H1 (cell line): Measurements from ENCODE around the gene SH3RF3. TPM values are rescaled to one million over a fixed set of nuclear protein-coding genes. Genes with fewer than 3 reads are reported as not detected.

Experiments used
- CTCF ChIA-PET: fragments of 300-600 bp; sonication (Branson Sonifier 250); formaldehyde crosslinking; loops from one replicate; lab custom pipeline; 2021; ENCODE audit not compliant: partially characterized antibody; lab: Charles Lee
- POLR2A ChIA-PET: fragments of 300-600 bp; sonication (Branson Sonifier 250); formaldehyde crosslinking; loops from one replicate; lab custom pipeline; 2021; ENCODE audit warnings: inconsistent platforms; ENCODE audit not compliant: partially characterized antibody; lab: Charles Lee
- DNase-seq, 2 experiments: peaks; one replicate each; pipeline versions ENCODE4 v3.0.0 to v3.0.0-alpha.2; 2010 to 2022; ENCODE audit warnings: low spot score in 2 of 2, low read depth in 1 of 2, mixed read lengths in 1 of 2
- FAIRE-seq: peaks from 2 replicates; lab custom pipeline; 2011; peaks lifted over from hg19 to GRCh38; lab: Jason Lieb, UNC
- H2AFZ ChIP-seq: 2 replicates; pipeline ENCODE4 v1.8.1; 2012; ENCODE audit warnings: low read length, inconsistent platforms
- H2AK5ac ChIP-seq: 2 replicates; pipeline ENCODE4 v1.6.1; 2013; ENCODE audit warnings: low read depth, low read length
- H2BK120ac ChIP-seq: replicated peaks from 2 replicates; pipeline ENCODE3; 2013; ENCODE audit warnings: low read depth, low read length, inconsistent platforms
- H2BK12ac ChIP-seq: 2 replicates; pipeline ENCODE4 v1.6.1; 2013; ENCODE audit warnings: low read depth, low read length
- H2BK15ac ChIP-seq: 2 replicates; pipeline ENCODE4 v1.6.1; 2013; ENCODE audit warnings: low read length
- H2BK20ac ChIP-seq: 2 replicates; pipeline ENCODE4 v1.6.1; 2013; ENCODE audit warnings: low read length
- H2BK5ac ChIP-seq: 2 replicates; pipeline ENCODE4 v1.6.1; 2013; ENCODE audit warnings: low read depth, low read length
- H3K14ac ChIP-seq: 2 replicates; pipeline ENCODE4 v1.6.1; 2013; ENCODE audit warnings: inconsistent platforms; ENCODE audit not compliant: insufficient read length
- H3K18ac ChIP-seq: 2 replicates; pipeline ENCODE4 v1.6.1; 2013; ENCODE audit warnings: low read length; ENCODE audit errors: extremely low read depth
- H3K23ac ChIP-seq: 2 replicates; pipeline ENCODE4 v1.6.1; 2013; ENCODE audit warnings: inconsistent platforms; ENCODE audit not compliant: insufficient read length
- H3K23me2 ChIP-seq: 2 replicates; pipeline ENCODE4 v1.6.1; 2013; ENCODE audit warnings: low read depth, low read length
- H3K27ac ChIP-seq: 2 replicates; pipeline ENCODE4 v1.6.1; 2011; ENCODE audit warnings: low read depth, low read length, inconsistent platforms
- H3K27me3 ChIP-seq, 4 experiments: replicated peaks in 1 of 4; 1 replicate in 1 of 4; 2 replicates in 3 of 4; pipeline versions ENCODE4 v1.6.1 to v1.8.1; 2011 to 2013; ENCODE audit warnings: low read length in 3 of 4, mild to moderate bottlenecking in 3 of 4, inconsistent platforms in 2 of 4, mixed read lengths in 2 of 4, moderate library complexity in 1 of 4; ENCODE audit not compliant: control insufficient read depth in 3 of 4, insufficient read depth in 3 of 4; ENCODE audit errors: extremely low read depth in 1 of 4
- H3K36me3 ChIP-seq, 4 experiments: 2 replicates each; pipeline versions ENCODE4 v1.6.1 to v1.8.1; 2011 to 2013; ENCODE audit warnings: mild to moderate bottlenecking in 4 of 4, low read length in 3 of 4, moderate library complexity in 2 of 4, control low read depth in 1 of 4, inconsistent platforms in 1 of 4; ENCODE audit not compliant: insufficient read depth in 4 of 4, control insufficient read depth in 2 of 4
- H3K4ac ChIP-seq: replicated peaks from 2 replicates; pipeline ENCODE3; 2013; ENCODE audit warnings: low read length, low read depth, mixed read lengths, inconsistent platforms; ENCODE audit not compliant: insufficient read length
- H3K4me1 ChIP-seq, 4 experiments: replicated peaks in 1 of 4; 1 replicate in 1 of 4; 2 replicates in 3 of 4; pipeline versions ENCODE4 v1.6.1 to v1.8.1; 2011 to 2013; ENCODE audit warnings: low read length in 3 of 4, inconsistent platforms in 2 of 4, mixed read lengths in 1 of 4; ENCODE audit not compliant: insufficient read depth in 4 of 4, control insufficient read depth in 3 of 4
- H3K4me2 ChIP-seq, 2 experiments: 2 replicates each; pipeline versions ENCODE4 v1.6.1 to v1.8.1; 2011 to 2013; ENCODE audit warnings: low read depth in 2 of 2, low read length in 2 of 2, control low read depth in 1 of 2, inconsistent platforms in 1 of 2, mild to moderate bottlenecking in 1 of 2; ENCODE audit not compliant: insufficient read depth in 1 of 2
- H3K4me3 ChIP-seq, 4 experiments: fragments of 200-600, 300-600 bp in 1 of 4; sonication (generic), shearing (Covaris generic), sonication (Bioruptor Twin) in 1 of 4; 2 replicates each; pipeline versions ENCODE4 v1.5.1 to v1.8.1; 2011 to 2016; ENCODE audit warnings: low read length in 4 of 4, low read depth in 3 of 4, control low read depth in 2 of 4, inconsistent platforms in 2 of 4, mild to moderate bottlenecking in 2 of 4, mixed read lengths in 1 of 4, moderate library complexity in 1 of 4; ENCODE audit not compliant: insufficient read depth in 2 of 4; ENCODE audit errors: extremely low read depth in 1 of 4
- H3K56ac ChIP-seq: replicated peaks from 2 replicates; pipeline ENCODE3; 2013; ENCODE audit warnings: low read depth, mild to moderate bottlenecking, mixed read lengths, low read length, inconsistent platforms; ENCODE audit not compliant: insufficient read length
- H3K79me1 ChIP-seq: 2 replicates; pipeline ENCODE4 v1.6.1; 2013; ENCODE audit warnings: low read depth, low read length, control low read depth
- H3K79me2 ChIP-seq, 2 experiments: 2 replicates each; pipeline versions ENCODE4 v1.6.1 to v1.8.1; 2012 to 2013; ENCODE audit warnings: low read length in 2 of 2, mild to moderate bottlenecking in 2 of 2, inconsistent platforms in 1 of 2; ENCODE audit not compliant: insufficient read depth in 2 of 2, control insufficient read depth in 1 of 2
- H3K9ac ChIP-seq, 4 experiments: replicated peaks in 1 of 4; 1 replicate in 1 of 4; 2 replicates in 3 of 4; pipeline versions ENCODE4 v1.6.1 to v1.8.1; 2011 to 2013; ENCODE audit warnings: low read depth in 3 of 4, low read length in 3 of 4, control low read depth in 2 of 4, mild to moderate bottlenecking in 2 of 4, moderate library complexity in 2 of 4, inconsistent platforms in 1 of 4; ENCODE audit errors: extremely low read depth in 1 of 4
- H3K9me3 ChIP-seq, 2 experiments: 2 replicates each; pipeline versions ENCODE4 v1.6.1 to v1.8.1; 2012 to 2013; ENCODE audit warnings: mild to moderate bottlenecking in 2 of 2, moderate library complexity in 2 of 2, control low read depth in 1 of 2, inconsistent platforms in 1 of 2, low read depth in 1 of 2, low read length in 1 of 2, mixed read lengths in 1 of 2; ENCODE audit not compliant: insufficient read depth in 2 of 2
- H4K20me1 ChIP-seq, 2 experiments: replicated peaks in 1 of 2; 2 replicates each; pipeline versions ENCODE3 to v1.8.1; 2011 to 2013; ENCODE audit warnings: inconsistent platforms in 2 of 2, low read length in 2 of 2, mild to moderate bottlenecking in 1 of 2; ENCODE audit not compliant: insufficient read depth in 2 of 2, control insufficient read depth in 1 of 2
- H4K5ac ChIP-seq: 2 replicates; pipeline ENCODE4 v1.6.1; 2013; ENCODE audit warnings: low read length, low read depth, mixed read lengths, inconsistent platforms; ENCODE audit not compliant: insufficient read length
- H4K8ac ChIP-seq: 2 replicates; pipeline ENCODE4 v1.8.0; 2013; ENCODE audit warnings: mild to moderate bottlenecking, moderate library complexity, low read length, inconsistent platforms; ENCODE audit not compliant: insufficient read depth; ENCODE audit errors: extremely low read depth
- H4K91ac ChIP-seq: replicated peaks from 2 replicates; pipeline ENCODE3; 2013; ENCODE audit warnings: low read length, mixed read lengths, inconsistent platforms; ENCODE audit not compliant: insufficient read length
- BCL11A ChIP-seq, 2 experiments: IDR thresholded peaks; one replicate each; pipeline ENCODE4 v1.6.1; 2011; ENCODE audit warnings: low read depth in 2 of 2, low read length in 2 of 2, mild to moderate bottlenecking in 2 of 2
- GABPA ChIP-seq: IDR thresholded peaks from 2 replicates; pipeline ENCODE4 v1.6.1; 2011; ENCODE audit warnings: mild to moderate bottlenecking, low read length, moderate library complexity, borderline replicate concordance; ENCODE audit not compliant: insufficient read depth
- KDM5A ChIP-seq: fragments of 200-600 bp; IDR thresholded peaks from 2 replicates; pipeline ENCODE4 v1.7.1; 2012; ENCODE audit warnings: mild to moderate bottlenecking, low read length, inconsistent platforms, mixed read lengths
- NANOG ChIP-seq: IDR thresholded peaks from 2 replicates; pipeline ENCODE4 v1.6.1; 2011; ENCODE audit warnings: low read length, low read depth, mild to moderate bottlenecking, inconsistent platforms; ENCODE audit not compliant: insufficient read depth, poor library complexity, severe bottlenecking
- POU5F1 ChIP-seq: IDR thresholded peaks from 2 replicates; pipeline ENCODE4 v1.6.1; 2011; ENCODE audit warnings: low read depth, mild to moderate bottlenecking, low read length, moderate library complexity
- SIX5 ChIP-seq: IDR thresholded peaks from 2 replicates; pipeline ENCODE4 v1.6.1; 2011; ENCODE audit warnings: mild to moderate bottlenecking, low read depth, low read length
- WGBS, 2 experiments: shearing (Covaris generic) in 1 of 2; methylation state at CpG; one replicate each; pipeline versions ENCODE4 v1.1.6 to v1.1.7; 2013 to 2015; ENCODE audit warnings: low lambda C conversion rate in 2 of 2, mixed read lengths in 2 of 2, inconsistent platforms in 1 of 2, low coverage in 1 of 2, missing lambda C conversion rate in 1 of 2; ENCODE audit not compliant: insufficient replicate concordance in 2 of 2, insufficient coverage in 1 of 2, insufficient read length in 1 of 2; ENCODE audit errors: extremely low coverage in 1 of 2, missing lambda C conversion rate in 1 of 2; 5-methylcytosine and 5-hydroxymethylcytosine counted together
- polyA plus RNA-seq, 7 experiments: library from polyadenylated mRNA; depleted of rRNA in 3 of 7; stranded (reverse) in 5 of 7; unstranded in 2 of 7; fragments of >200 nt in 5 of 7; fragments of 200-250 nt in 2 of 7; gene quantifications; 1 replicate in 5 of 7; 2 replicates in 1 of 7; 4 replicates in 1 of 7; pipeline versions ENCODE4 v1.2.1 to v1.2.3, GENCODE V29; 2011 to 2013; ENCODE audit warnings: missing spikeins in 2 of 7, mixed read lengths in 2 of 7
- total RNA-seq: library from RNA; stranded (reverse); fragmentation: NEBNext Ultra II Directional; extraction: Animal tissue kit (Norgen Biotek cat#: 25700); gene quantifications from 2 replicates; pipeline ENCODE4 v1.2.1, GENCODE V29; 2021
- TF ChIP-seq, protein P1 (sequence below): IDR thresholded peaks from 2 replicates; pipeline ENCODE4 v1.6.1; 2012; ENCODE audit warnings: inconsistent platforms
- TF ChIP-seq, protein P2 (sequence below): IDR thresholded peaks from 2 replicates; pipeline ENCODE4 v1.6.1; 2012; ENCODE audit warnings: low read length, inconsistent platforms

SH3RF3 gene
- total and polyA plus RNA-seq, 2 of the 8 experiments (the other 6 are each of a cell fraction or from before 2014, with no cell fraction given): 0.11 to 0.65 TPM

DNA sequence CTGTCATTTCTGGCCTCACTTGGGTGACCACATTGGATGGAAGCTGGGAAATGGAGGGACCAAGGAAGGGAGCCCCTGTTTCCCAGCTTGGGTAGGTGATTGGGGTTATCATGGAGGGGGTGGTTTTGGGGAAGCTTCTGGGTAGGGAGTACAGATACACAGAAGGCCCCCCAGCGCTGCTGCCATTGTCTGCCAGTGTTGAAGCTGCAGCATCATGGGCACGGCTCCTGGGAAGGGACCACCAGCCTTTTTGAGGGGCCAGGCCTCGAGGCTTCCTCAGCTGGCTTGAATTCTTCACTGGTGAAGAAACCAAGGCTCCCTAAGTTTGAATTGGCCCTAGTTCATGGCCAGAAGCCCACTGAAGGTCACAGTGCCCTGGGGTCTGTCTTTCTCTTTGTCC lies 25.2 kb downstream of the SH3RF3 start:
- no peaks in the 10 kb centered on the region for H3K27me3 ChIP-seq
- ChIA-PET POLR2A (no interaction called here), CTCF (interaction anchor here (1.3 kb wide), 1 partner anchor 55 kb away, joined by 3 read pairs; no protein-coding TSS in a partner anchor)

More for the DNA sequence above, 25.2 kb downstream of the SH3RF3 start:
- Histone ChIP-seq H4K5ac (no peak overlapping the region), H2BK15ac (no peak overlapping the region), H3K23ac (no peak overlapping the region), H3K79me1 (no peaks in the 10 kb centered on the region), H2BK12ac (no peak overlapping the region), H2BK20ac (no peak overlapping the region), H2AK5ac (no peak overlapping the region), H3K23me2 (no peaks in the 10 kb centered on the region), H3K9ac (no peak overlapping the region), H3K27ac (no peak overlapping the region), H2BK5ac (no peak overlapping the region), H4K91ac (no peak overlapping the region), H3K4me3 (no peak overlapping the region), H3K56ac (no peak overlapping the region), H3K4me1 (peaks cover 0 to 5% (median 0%) of the 10 kb centered on the region in 4 experiments; a peak in 1 of 7 replicates), H3K79me2 (no peaks in the 10 kb centered on the region), H3K4me2 (no peak overlapping the region), H4K8ac (no peak overlapping the region), H4K20me1 (no peaks in the 10 kb centered on the region), H3K18ac (no peak overlapping the region), H2BK120ac (no peak overlapping the region), H3K4ac (no peak overlapping the region), H3K9me3 (no peaks in the 10 kb centered on the region), H3K14ac (no peak overlapping the region), H3K36me3 (no peaks in the 10 kb centered on the region), H2AFZ (no peak overlapping the region)
- TF ChIP-seq POU5F1: no peak
- TF ChIP-seq SIX5: no peak
- TF ChIP-seq KDM5A: no peak
- TF ChIP-seq BCL11A (IDR thresholded peaks at IDR 0.05; ENCODE audit: low read depth in 2 of 2, low read length in 2 of 2): no peak
- TF ChIP-seq NANOG: no peak
- TF ChIP-seq, protein P1, sequence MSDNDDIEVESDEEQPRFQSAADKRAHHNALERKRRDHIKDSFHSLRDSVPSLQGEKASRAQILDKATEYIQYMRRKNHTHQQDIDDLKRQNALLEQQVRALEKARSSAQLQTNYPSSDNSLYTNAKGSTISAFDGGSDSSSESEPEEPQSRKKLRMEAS: no peak
- no peak for TF ChIP-seq GABPA
- TF ChIP-seq, protein P2, sequence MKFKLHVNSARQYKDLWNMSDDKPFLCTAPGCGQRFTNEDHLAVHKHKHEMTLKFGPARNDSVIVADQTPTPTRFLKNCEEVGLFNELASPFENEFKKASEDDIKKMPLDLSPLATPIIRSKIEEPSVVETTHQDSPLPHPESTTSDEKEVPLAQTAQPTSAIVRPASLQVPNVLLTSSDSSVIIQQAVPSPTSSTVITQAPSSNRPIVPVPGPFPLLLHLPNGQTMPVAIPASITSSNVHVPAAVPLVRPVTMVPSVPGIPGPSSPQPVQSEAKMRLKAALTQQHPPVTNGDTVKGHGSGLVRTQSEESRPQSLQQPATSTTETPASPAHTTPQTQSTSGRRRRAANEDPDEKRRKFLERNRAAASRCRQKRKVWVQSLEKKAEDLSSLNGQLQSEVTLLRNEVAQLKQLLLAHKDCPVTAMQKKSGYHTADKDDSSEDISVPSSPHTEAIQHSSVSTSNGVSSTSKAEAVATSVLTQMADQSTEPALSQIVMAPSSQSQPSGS: no peak
- FAIRE-seq: no peak
- WGBS, 2 experiments: 90% methylated on average over 3 of the region's 3 CpGs; no CpG with 5 or more reads in 1 of the 2 experiments
- no peak for DNase-seq
